Testis (tissue), 2 donors: ENCODE results near the gene BAIAP2.

ENCODE experiments used
- POLR2A ChIP-seq: fragments of 450-650 bp; IDR thresholded peaks from one replicate; pipeline ENCODE4 v1.6.1; 2017; ENCODE audit warnings: antibody characterized with exemption, mild to moderate bottlenecking, moderate library complexity
- TF ChIP-seq, protein P1 (sequence below), 3 experiments: fragments of 450-650 bp in 2 of 3; fragments of 200-600 bp in 1 of 3; sonication (generic) in 1 of 3; IDR thresholded peaks; one replicate each; pipeline ENCODE4 v1.5.1; 2016 to 2019; ENCODE audit warnings: antibody characterized with exemption in 3 of 3, mild to moderate bottlenecking in 2 of 3, moderate library complexity in 1 of 3

DNA sequence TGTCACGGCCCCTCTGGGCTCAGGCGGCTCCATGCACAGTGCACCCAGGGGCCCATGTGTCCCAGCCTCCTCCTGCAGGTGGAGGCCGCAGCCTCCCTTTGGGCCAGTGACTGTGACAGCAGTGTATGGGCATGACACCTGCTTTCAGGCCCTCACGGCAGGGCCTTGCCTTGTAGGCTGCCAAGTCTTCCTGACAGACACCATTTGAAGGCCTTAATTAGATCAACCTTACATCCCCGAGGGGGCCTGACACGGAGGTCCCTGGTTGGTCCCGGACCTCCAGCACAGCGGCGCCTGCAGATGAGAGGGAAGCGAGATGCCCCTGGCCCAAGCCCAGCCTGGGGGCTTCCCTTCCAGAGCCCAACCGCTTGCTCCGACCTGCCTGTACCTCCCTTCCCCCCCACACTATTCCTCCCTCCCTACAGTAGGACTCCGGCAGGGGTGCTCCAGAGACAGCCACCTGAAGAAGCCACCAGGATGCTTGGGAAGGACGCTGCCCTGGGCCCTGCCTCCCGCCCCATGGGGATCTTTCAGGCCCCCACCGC lies 31.9 kb downstream of the BAIAP2 start:
- TF ChIP-seq, protein P1, sequence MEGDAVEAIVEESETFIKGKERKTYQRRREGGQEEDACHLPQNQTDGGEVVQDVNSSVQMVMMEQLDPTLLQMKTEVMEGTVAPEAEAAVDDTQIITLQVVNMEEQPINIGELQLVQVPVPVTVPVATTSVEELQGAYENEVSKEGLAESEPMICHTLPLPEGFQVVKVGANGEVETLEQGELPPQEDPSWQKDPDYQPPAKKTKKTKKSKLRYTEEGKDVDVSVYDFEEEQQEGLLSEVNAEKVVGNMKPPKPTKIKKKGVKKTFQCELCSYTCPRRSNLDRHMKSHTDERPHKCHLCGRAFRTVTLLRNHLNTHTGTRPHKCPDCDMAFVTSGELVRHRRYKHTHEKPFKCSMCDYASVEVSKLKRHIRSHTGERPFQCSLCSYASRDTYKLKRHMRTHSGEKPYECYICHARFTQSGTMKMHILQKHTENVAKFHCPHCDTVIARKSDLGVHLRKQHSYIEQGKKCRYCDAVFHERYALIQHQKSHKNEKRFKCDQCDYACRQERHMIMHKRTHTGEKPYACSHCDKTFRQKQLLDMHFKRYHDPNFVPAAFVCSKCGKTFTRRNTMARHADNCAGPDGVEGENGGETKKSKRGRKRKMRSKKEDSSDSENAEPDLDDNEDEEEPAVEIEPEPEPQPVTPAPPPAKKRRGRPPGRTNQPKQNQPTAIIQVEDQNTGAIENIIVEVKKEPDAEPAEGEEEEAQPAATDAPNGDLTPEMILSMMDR (IDR thresholded peaks at IDR 0.05), result no peak
- TF ChIP-seq POLR2A, result no peak
